GM19351 (cell line): ENCODE data around the gene MAD1L1.
"Not testable (repeated sequence)": the region's sequence is repeated elsewhere in the genome, so short reads cannot be mapped to it uniquely, and the experiment has no call there.

Experiments
- ATAC-seq: cut with Tn5 transposase; IDR thresholded peaks from one replicate; pipeline ENCODE4 v1.9.1; 2021; ENCODE audit warnings: mild to moderate bottlenecking, moderate library complexity; ENCODE audit not compliant: unreplicated experiment

The MAD1L1 gene

GRCh38 chr7:1893451-1893850, 339.3 kb downstream of the MAD1L1 start:
- ATAC-seq, result no peak

- ATAC-seq, result no peak
These were observed 339.7 kb downstream of the MAD1L1 start for GRCh38 chr7:1893036-1893435.

- ATAC-seq, result no peak
These were observed 340.5 kb downstream of the MAD1L1 start for GRCh38 chr7:1892011-1892965.

- ATAC-seq, result no peak
These were observed 342.2 kb downstream of the MAD1L1 start for GRCh38 chr7:1890289-1891235.

- ATAC-seq, result no peak
These were observed 343.1 kb downstream of the MAD1L1 start for GRCh38 chr7:1889556-1890181.

GRCh38 chr7:1889091-1889490, 343.7 kb downstream of the MAD1L1 start:
- no peak for ATAC-seq

GRCh38 chr7:1888425-1888824, 344.3 kb downstream of the MAD1L1 start:
- no peak for ATAC-seq

GRCh38 chr7:1887251-1887650, 345.5 kb downstream of the MAD1L1 start:
- no peak for ATAC-seq

- no peak for ATAC-seq
These were observed 346.2 kb downstream of the MAD1L1 start for GRCh38 chr7:1886361-1887064.

GRCh38 chr7:1885465-1886226, 347.1 kb downstream of the MAD1L1 start:
- ATAC-seq, result no peak

- ATAC-seq, result no peak
These were observed 348.0 kb downstream of the MAD1L1 start for GRCh38 chr7:1884583-1885350.

- ATAC-seq, result no peak
These were observed 348.7 kb downstream of the MAD1L1 start for GRCh38 chr7:1883834-1884582.

- no peak for ATAC-seq
These were observed 349.5 kb downstream of the MAD1L1 start for GRCh38 chr7:1883031-1883761.

- ATAC-seq, result no peak
These were observed 350.3 kb downstream of the MAD1L1 start for GRCh38 chr7:1882451-1882850.

GRCh38 chr7:1881946-1882345, 350.8 kb downstream of the MAD1L1 start:
- ATAC-seq, result no peak

GRCh38 chr7:1876641-1877040, 356.1 kb downstream of the MAD1L1 start:
- not testable (repeated sequence) for ATAC-seq

- not testable (repeated sequence) for ATAC-seq
These were observed 357.1 kb downstream of the MAD1L1 start for GRCh38 chr7:1875392-1876199.
